Kidney (tissue), 14 donors: Measurements from ENCODE around the gene GUCA2B. TPM values are rescaled to one million over a fixed set of nuclear protein-coding genes. Genes with fewer than 3 reads are reported as not detected.

ENCODE experiments used
- DNase-seq, 5 donors: peaks; one replicate each; pipeline ENCODE4 v3.0.0-alpha.2; 2013 to 2020
- FAIRE-seq: peaks from 2 replicates; lab custom pipeline; 2012; peaks lifted over from hg19 to GRCh38; lab: Jason Lieb, UNC
- H3K27ac ChIP-seq, 2 donors: one replicate each; pipeline ENCODE4 v1.7.0; 2013; ENCODE audit warnings: low read depth in 2 of 2, low read length in 2 of 2, inconsistent platforms in 1 of 2
- H3K27me3 ChIP-seq: one replicate; pipeline ENCODE4 v1.7.1; 2013; ENCODE audit warnings: low read length, inconsistent platforms; ENCODE audit not compliant: control insufficient read depth, insufficient read depth
- H3K36me3 ChIP-seq, 3 donors: one replicate each; pipeline versions ENCODE4 v1.7.0 to v1.7.1; 2013; ENCODE audit warnings: low read length in 3 of 3, control low read depth in 1 of 3, inconsistent platforms in 1 of 3; ENCODE audit not compliant: insufficient read depth in 3 of 3, control insufficient read depth in 2 of 3
- H3K4me1 ChIP-seq, 3 donors: one replicate each; pipeline versions ENCODE4 v1.7.0 to v1.7.1; 2013; ENCODE audit warnings: low read length in 3 of 3, inconsistent platforms in 1 of 3, low read depth in 1 of 3; ENCODE audit not compliant: control insufficient read depth in 2 of 3, insufficient read depth in 2 of 3
- H3K4me3 ChIP-seq, 3 donors: one replicate each; pipeline versions ENCODE4 v1.7.0 to v1.8.1; 2013; ENCODE audit warnings: low read length in 3 of 3, control low read depth in 1 of 3, inconsistent platforms in 1 of 3
- H3K9ac ChIP-seq, 3 donors: one replicate each; pipeline versions ENCODE4 v1.7.0 to v1.7.1; 2013; ENCODE audit warnings: low read length in 3 of 3, control low read depth in 1 of 3, inconsistent platforms in 1 of 3
- H3K9me3 ChIP-seq, 3 donors: one replicate each; pipeline versions ENCODE4 v1.7.0 to v1.7.1; 2013; ENCODE audit warnings: low read length in 3 of 3, control low read depth in 1 of 3, inconsistent platforms in 1 of 3; ENCODE audit not compliant: control insufficient read depth in 2 of 3, insufficient read depth in 1 of 3
- intact Hi-C: fragments of 100-400 bp; cut with DNase I; formaldehyde crosslinking; loops from one replicate; pipeline ENCODE4 v1.11.1; 2022
- polyA plus RNA-seq: library from polyadenylated mRNA; stranded (reverse); fragments of 350-450 nt; fragmentation: Illumina TruSeq; extraction: RNeasy Lipid Tissue Mini Kit (QIAGEN cat#74804); gene quantifications from one replicate; pipeline ENCODE4 v1.2.3, GENCODE V29; 2014; ENCODE audit warnings: low read depth, low replicate concordance; ENCODE audit not compliant: insufficient read depth
- total RNA-seq: library from RNA; stranded (reverse); fragmentation: NEBNext Ultra II Directional; extraction: Animal tissue kit (Norgen Biotek cat#: 25700); gene quantifications from one replicate; pipeline ENCODE4 v1.2.1, GENCODE V29; 2021
- TF ChIP-seq, protein P1 (sequence below): IDR thresholded peaks from 3 replicates; pipeline ENCODE4 v1.5.1; 2012; ENCODE audit warnings: mild to moderate bottlenecking, moderate library complexity, borderline replicate concordance; ENCODE audit not compliant: insufficient read depth; ENCODE audit errors: extremely low read depth
- donor health status: control.
- donor health status: control.
- donor health status: control.
- donor health status: control.
- donor health status: control.
- donor health status: DM: yes; HTN: yes; CAD: no.
- donor health status: Normal renal cell carcinoma (clear cell type).

GUCA2B gene
- total and polyA plus RNA-seq, 2 donors from 2014 or later = not detected

DNA sequence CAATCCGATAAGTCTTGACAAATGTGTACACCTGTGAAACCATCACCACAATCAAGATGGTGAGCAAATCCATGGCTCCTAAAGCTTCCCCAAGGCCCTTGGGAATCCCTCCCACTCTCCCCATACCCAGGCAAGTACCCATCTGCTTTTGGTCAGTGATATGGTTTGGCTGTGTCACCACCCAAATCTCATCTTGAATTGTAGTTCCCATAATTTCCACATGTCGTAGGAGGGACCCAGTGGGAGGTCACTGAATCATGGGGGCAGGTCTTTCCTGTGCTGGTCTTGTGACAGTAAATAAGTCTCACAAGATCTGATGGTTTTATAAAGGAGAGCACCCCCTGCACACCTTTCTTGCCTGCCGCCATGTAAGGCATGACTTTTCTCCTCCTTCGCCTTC, 14.6 kb upstream of the GUCA2B start:
- no peak for DNase-seq
- intact Hi-C loops = no loop called here
- no peak overlapping the region for H3K4me3 ChIP-seq
- no peak for FAIRE-seq
- H3K36me3 ChIP-seq = no peaks in the 10 kb centered on the region
- no peak overlapping the region for H3K9ac ChIP-seq
- H3K27me3 ChIP-seq = no peaks in the 10 kb centered on the region
- no peaks in the 10 kb centered on the region for H3K4me1 ChIP-seq
- H3K9me3 ChIP-seq = no peaks in the 10 kb centered on the region
- no peak overlapping the region for H3K27ac ChIP-seq
- TF ChIP-seq, protein P1, sequence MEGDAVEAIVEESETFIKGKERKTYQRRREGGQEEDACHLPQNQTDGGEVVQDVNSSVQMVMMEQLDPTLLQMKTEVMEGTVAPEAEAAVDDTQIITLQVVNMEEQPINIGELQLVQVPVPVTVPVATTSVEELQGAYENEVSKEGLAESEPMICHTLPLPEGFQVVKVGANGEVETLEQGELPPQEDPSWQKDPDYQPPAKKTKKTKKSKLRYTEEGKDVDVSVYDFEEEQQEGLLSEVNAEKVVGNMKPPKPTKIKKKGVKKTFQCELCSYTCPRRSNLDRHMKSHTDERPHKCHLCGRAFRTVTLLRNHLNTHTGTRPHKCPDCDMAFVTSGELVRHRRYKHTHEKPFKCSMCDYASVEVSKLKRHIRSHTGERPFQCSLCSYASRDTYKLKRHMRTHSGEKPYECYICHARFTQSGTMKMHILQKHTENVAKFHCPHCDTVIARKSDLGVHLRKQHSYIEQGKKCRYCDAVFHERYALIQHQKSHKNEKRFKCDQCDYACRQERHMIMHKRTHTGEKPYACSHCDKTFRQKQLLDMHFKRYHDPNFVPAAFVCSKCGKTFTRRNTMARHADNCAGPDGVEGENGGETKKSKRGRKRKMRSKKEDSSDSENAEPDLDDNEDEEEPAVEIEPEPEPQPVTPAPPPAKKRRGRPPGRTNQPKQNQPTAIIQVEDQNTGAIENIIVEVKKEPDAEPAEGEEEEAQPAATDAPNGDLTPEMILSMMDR = no peak

DNA sequence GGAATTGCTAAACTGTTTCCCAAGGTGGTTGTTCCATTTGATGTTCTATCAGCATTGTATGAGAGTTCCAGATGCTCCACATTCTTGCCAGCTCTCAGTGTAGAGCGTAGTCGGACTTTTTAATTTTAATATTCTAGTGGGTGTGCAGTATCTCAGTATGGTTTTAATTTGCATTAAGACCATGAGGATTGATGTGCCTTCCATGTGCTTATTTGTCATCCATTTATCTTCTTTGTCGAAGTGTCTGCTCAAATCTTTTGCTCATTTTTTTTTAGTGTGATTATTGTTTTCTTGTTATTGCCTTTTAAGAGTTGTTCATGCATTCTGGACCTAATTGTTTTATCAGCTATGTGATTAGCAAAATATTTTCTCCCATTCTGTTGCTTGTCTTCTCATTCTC, 13.8 kb upstream of the GUCA2B start:
- Histone ChIP-seq H3K4me1 (no peaks in the 10 kb centered on the region), H3K36me3 (no peaks in the 10 kb centered on the region), H3K27ac (no peak overlapping the region), H3K4me3 (no peak overlapping the region), H3K27me3 (no peaks in the 10 kb centered on the region), H3K9ac (no peak overlapping the region), H3K9me3 (no peaks in the 10 kb centered on the region)
- TF ChIP-seq, protein P1 = no peak
- FAIRE-seq = no peak
- intact Hi-C loops = no loop called here
- no peak for DNase-seq

DNA sequence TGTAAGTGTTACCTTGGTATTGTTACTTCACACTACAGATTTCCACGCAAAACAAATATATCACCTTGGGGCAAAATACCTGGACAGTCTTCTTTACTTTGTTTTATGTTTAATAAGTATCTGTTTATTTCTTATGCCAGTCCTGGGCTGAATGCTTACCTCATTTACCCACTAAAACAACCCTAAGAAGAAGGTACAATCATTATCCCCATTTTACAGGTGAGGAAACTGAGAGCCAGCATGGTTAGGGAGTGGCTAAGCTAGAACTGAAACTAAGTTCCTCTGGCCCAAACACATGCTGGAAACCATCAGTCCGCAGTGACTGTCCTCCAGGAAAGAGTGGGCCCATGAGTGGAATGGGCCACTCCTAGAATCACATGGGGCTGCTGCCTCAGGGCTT, 13.0 kb upstream of the GUCA2B start:
- TF ChIP-seq, protein P1 = no peak
- intact Hi-C loops = no loop called here
- no peak for FAIRE-seq
- Histone ChIP-seq H3K36me3 (no peaks in the 10 kb centered on the region), H3K9me3 (no peaks in the 10 kb centered on the region), H3K27me3 (no peaks in the 10 kb centered on the region), H3K4me1 (no peaks in the 10 kb centered on the region), H3K9ac (no peak overlapping the region), H3K27ac (no peak overlapping the region), H3K4me3 (no peak overlapping the region)
- DNase-seq = no peak

DNA sequence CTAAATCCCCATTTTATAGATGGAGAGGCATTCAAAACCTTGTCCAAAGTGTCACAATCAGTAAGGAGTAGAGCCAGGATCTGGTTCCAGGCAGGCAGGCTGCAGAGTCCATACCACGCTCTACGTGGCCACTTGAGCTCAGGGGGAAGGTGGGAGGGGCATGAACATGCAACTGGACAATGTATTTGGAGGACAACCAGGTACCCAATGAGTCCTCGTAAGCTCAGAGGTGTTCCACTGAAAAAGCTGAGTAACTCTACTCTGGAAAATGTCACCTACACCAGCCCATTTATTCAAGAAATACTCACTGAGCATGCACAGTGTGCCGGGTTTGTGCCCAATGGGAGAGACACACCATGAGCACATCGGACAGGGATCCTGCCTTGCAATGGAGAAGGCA, 11.2 kb upstream of the GUCA2B start:
- no peak overlapping the region for H3K27ac ChIP-seq
- no peak overlapping the region for H3K9ac ChIP-seq
- no peaks in the 10 kb centered on the region for H3K9me3 ChIP-seq
- TF ChIP-seq, protein P1 = no peak
- peaks cover 3% of the 10 kb centered on the region for H3K27me3 ChIP-seq
- H3K4me1 ChIP-seq = peaks cover 0 to 5% (median 0%) of the 10 kb centered on the region in 3 donors
- DNase-seq (no peak), FAIRE-seq (no peak)
- H3K36me3 ChIP-seq = no peaks in the 10 kb centered on the region
- intact Hi-C loops = no loop called here
- H3K4me3 ChIP-seq = no peak overlapping the region
